Epithelial cell of prostate (primary cell): ENCODE data around the gene SCN11A.

Experiments
- DNase-seq: peaks from one replicate; pipeline ENCODE4 v3.0.0-alpha.2; 2011; ENCODE audit warnings: low read depth, low spot score
- H3K27ac ChIP-seq: fragments of 450-650 bp; 2 replicates; pipeline ENCODE4 v1.5.1; 2017; ENCODE audit warnings: mild to moderate bottlenecking

Gene SCN11A

DNA sequence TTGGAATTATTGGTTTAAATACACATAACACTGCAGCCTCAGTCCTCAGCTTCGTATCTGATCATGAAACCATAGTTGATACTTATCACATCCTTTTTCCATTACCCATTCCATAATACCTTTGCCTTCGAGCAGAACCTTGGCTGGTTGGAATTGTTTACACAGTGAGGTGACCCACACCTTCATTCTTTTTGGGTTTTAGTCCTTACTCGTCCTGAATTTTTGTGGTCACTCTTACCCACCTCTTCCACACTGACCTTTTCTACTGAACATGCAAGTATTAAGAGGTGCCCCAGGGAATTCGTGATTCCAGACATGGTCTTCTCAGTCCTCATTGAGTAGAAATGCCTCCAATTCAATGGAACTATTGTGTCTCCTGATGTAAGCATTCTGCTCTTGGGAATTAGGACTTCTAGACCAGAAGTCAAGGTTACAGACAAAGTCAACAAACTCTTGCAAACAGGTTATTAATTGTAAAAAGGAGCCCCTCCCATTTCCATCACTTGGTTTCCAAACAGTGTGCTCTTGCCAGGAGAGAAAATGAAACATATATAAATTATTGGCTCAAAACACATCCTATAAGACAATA, 37.7 kb downstream of the SCN11A start:
- DNase-seq, result no peak
- no peak overlapping the region for H3K27ac ChIP-seq

DNA sequence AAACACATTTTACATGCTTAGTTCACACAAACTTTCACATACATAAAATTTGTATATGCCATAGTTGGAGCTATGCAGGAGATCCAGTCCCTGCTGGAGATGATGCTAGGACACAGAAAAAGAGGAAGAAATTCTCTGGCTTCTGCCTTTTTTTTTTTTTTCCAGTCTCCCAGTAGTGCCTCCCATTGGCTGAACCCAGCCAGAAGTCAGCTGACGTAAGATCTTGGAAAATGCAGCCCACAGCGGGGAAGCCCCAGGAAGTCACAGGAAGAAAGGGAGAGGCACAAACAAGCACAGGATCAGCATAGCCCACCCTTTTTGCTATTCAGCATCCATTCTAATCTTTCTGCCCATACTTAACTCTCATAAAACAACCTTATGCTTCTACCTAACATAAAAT, 38.5 kb downstream of the SCN11A start:
- DNase-seq, result no peak
- H3K27ac ChIP-seq, result no peak overlapping the region

DNA sequence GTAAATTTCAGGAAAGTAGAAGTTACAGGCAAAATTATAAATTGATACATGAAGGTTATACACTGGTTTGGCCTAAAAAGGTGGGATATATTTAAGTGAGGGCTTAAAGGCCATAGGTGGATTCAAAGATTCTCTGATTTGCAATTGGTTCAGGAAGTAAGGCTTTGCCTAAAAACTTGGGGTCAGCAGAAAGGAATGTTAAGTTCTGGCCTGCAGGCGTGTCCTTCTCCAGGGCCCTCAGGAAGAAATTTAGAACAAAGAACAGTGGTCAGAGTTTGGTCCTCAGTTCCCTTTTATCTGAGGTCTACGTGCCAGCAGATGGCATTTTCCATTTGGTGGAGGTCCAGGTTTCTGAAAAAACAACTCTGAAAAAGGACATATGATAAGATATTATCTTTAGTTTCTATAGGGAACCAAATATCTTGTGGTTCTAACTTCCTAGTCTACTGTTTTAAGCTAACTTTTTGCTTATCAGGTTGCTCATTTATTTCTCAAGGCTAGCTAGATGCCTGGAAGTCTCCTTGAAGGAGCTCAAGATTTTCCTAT, 40.5 kb downstream of the SCN11A start:
- DNase-seq, result no peak

DNA sequence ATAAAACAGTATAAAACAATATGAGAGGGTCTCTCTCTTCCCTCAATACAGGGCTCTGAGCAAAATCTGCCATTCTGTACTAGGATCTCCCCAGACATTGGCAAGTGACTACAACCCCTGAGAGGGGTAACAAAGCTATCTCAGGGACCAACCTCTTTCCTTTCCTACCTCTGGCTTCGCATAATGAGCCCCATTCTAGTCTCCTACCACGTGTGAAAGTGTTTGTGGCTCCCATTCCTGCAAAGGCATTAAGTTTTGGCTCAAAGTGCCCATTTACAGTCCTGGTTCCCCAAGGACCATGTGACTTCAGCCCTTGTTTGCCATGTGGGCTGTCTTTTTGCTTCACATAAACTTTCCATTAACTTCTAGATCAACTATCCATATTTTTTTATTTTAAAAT, 46.4 kb downstream of the SCN11A start:
- no peak overlapping the region for H3K27ac ChIP-seq
- DNase-seq, result no peak

More for the DNA sequence above, 40.5 kb downstream of the SCN11A start:
- no peak overlapping the region for H3K27ac ChIP-seq
